Raji (cell line): ENCODE measurements around the gene CSE1L.

Experiments
- POLR2A ChIP-seq: IDR thresholded peaks from 2 replicates; pipeline ENCODE4 v1.6.1; 2011; ENCODE audit warnings: low read depth, low read length, control low read depth; ENCODE audit not compliant: insufficient read depth

Gene CSE1L

DNA sequence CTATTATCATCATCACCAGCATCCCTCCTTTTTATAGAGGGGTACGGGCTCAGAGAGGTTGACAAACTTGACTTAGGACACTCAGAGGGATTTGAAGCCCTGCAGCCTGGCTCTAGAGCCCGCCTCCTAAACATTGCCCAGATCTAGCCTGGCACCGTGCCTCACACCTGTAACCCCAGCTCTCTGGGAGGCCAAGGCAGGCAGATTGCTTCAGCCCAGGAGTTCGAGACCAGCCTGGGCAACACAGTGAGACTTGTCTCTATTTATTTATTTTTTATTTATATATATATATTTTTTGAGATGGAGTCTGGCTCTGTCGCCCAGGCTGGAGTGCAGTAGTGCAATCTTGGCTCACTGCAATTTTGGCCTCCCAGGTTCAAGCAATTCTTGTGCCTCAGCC, 6.3 kb upstream of the CSE1L start:
- no peak for TF ChIP-seq POLR2A

DNA sequence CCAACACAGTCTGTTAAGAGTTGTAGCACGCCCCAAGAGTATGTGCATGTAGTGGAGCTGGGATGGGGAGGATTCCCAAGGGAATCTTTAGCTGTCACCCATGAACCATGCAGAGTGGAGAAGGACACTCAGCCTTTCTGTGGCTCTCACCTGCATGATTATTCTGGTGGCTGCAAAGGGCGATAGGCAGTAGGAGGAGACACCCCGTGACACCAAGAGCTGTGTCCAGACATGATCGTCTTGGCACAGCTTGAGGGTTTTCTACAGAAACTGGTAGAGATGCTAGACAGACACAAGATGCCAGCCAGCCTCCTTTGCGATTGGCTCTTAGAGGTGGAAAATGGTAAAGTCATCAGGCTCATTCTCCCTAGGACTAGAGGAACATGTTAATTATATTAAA, 3.1 kb upstream of the CSE1L start:
- no peak for TF ChIP-seq POLR2A

DNA sequence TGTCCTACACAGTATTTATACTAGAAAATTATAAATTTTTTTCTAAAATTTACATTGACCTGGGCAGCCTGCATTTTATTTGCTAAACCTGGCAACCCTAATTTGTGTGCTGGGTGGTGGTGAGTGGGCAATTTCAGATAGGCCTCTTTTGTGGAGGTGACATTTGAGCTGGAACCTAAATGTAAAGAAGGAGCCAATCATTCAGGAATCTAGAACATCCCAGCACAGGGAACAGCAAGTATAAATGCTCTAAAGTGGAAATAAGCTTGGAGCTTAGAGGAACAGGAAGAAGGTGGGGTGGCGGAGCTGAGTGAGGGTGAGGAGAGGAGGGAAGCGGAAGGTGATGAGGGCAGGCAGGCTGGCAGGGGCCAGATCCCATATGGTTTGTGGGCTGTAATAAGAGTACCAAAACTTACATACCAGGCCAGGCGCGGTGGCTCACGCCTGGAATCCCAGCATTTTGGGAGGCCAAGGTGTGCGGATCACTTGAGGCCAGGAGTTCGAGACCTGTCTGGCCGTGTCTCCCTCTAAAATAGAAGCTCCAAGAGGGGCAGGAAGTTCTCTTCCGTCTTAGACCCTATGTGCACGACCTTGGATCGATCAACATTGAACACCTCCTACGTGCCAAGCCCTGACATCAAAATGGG, 549 bp upstream of the CSE1L start:
- TF ChIP-seq POLR2A = no peak

DNA sequence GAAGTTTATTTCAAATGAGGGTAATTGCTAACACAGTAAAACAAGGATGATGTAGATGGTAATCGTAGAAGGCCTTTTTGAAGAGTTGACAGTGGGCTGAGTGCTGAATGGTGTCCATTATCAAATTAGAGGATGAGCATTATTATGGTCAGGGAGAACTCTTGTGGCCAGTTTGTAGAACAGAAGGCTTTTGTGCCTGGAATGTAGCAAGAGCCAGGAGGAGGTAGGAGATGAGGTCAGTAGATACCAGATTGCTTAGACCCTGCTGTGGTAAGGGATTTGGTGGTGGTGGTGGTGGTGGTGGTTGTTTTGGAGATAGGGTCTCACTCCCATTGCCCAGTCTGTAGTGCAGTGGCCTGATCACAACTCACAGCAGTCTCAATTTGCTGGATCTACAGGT, 6.2 kb downstream of the CSE1L start:
- no peak for TF ChIP-seq POLR2A

DNA sequence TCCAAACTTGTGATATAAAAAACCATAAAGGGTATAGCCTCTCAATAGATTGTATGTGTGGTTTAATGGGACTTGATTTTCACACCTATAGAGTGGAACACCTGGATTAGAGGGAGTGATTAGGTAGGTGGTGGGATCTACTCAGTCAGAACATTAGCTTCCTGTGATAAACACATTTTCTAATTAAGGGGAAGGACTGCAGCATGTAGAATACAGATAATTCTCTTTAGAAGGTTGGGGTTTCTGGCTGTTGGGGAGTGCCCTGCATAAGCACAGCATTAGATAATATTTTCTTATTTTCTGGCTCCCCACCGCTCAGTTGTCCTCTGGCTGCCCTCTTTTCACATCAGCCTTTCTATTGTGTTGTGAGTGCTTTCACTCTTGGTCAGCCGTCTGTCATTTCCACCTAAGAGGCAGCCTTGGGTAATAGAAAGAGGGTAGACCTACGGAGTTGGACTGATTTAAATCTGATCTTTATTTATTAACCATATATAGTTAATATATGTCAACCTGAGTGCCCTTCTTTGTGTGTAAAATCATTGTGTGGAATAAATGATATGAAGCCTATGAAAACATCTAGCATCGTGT, 8.0 kb downstream of the CSE1L start:
- TF ChIP-seq POLR2A = no peak

DNA sequence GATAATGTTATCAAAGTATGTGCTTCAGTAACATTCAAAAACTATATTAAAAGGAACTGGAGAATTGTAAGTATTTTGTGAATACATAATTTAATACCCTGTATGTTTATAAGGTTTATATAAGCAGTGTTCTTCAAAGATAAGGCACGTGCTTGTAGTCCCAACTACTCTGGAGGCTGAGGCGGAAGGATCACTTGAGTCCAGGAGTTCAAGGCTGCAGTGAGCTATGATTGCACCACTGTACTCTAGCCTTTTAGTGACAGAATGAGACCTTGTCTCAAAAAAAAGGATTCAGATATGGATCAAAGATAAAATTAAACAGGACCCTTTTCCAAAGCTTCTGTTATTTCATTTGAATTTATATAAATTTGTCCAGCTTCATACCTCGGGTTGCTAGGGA, 17.2 kb downstream of the CSE1L start:
- TF ChIP-seq POLR2A = no peak

DNA sequence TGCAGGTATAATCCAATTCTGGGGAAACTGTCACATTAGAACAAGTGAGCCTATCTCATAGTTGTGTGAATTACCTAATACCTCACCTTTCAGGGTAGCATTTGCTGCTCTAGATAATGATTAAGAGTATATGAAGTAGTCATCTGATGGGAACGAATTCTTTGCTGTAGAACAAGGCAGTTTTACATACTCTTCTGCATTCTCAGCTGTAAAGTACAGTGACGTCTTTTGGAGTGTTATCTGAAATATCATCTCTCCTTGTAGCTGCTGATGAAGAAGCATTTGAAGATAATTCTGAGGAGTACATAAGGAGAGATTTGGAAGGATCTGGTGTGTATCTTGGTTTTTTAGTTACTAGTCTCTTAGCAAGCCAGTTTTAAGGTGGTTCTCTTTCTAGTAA, 28.4 kb downstream of the CSE1L start:
- TF ChIP-seq POLR2A = no peak

DNA sequence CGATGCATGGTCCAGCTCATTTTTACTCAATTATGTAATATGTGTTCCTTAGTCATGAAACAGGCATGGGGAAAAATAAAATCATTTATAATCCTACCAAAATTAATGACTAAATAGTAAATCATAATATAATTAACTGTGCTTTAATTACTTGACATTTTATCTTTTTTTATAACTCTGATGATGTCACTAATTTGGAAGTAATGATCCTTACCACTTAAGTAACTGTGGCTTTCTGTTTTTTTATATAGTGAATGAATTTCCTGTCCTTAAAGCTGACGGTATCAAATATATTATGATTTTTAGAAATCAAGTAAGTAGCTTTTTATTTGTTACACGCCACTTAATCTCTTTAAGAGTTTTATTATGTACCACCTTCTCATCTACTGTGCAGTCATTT, 32.2 kb downstream of the CSE1L start:
- TF ChIP-seq POLR2A = no peak

DNA sequence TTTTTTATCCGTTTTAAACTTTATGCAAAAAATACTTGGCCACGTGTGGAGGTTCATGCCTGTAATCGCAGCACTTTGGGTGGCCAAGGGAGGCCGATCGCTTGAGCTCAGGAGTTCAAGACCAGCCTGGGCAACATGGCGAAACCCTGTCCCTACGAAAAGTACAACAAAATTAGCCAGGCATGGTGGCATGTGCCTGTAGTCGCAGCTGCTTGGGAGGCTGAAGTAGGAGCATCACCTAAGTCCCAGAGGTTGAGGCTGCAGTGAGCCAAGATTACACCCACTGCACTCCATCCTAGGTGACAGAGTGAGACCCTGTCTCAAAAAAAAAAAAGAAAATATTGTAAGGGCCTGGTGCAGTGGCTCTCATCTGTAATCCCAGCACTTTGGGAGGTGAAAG, 45.0 kb downstream of the CSE1L start:
- no peak for TF ChIP-seq POLR2A

DNA sequence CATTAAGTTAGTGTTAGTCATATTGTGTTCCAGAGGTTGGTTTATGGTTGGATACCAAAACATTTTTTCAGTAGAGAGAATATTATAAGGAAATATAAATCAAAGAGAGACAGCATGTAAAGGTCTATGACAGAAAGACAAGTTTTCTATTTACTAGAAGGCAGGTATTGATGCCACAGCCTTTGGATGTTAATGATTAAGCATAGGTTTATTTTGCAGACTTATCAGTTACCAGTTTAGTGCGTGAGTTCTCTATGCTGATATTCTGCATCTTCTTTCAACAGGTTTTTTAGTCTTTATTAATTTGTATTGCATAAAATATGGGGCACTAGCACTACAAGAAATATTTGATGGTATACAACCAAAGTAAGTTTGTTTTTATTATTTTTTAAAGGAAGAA, 45.6 kb downstream of the CSE1L start:
- TF ChIP-seq POLR2A = no peak

DNA sequence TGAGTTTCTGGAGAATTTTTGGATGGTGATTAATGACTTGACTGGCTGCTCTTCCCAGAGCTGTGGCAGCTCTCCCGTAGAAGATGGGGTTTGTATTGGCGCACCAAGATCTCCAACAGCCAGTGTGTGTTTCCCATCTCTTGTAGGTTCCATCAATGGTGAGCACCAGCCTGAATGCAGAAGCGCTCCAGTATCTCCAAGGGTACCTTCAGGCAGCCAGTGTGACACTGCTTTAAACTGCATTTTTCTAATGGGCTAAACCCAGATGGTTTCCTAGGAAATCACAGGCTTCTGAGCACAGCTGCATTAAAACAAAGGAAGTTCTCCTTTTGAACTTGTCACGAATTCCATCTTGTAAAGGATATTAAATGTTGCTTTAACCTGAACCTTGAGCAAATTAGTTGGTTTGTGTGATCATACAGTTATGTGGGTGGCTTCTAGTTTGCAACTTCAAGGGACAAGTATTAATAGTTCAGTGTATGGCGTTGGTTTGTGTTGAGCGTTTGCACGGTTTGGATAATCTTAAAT, 50.2 kb downstream of the CSE1L start:
- TF ChIP-seq POLR2A = no peak

DNA sequence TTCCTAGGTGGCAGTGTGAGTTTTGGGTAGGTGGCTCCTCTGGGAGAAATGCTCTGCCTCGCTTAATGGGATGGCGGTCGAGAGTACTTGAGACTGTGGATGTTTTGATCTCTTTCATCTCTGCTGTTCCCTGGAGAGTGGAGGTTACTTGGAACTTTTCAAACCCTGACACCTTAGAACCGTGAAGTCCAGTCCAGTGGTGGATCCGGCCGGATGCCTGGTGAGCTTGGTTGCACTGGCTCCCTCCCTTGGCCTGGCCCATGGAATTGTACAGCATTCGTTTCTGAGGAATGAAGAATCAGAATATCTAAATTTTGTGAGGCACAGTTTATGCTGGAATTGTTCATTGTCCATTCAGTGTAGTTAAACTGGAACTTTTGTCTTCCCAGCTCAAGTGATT, 51.0 kb downstream of the CSE1L start:
- TF ChIP-seq POLR2A = no peak

DNA sequence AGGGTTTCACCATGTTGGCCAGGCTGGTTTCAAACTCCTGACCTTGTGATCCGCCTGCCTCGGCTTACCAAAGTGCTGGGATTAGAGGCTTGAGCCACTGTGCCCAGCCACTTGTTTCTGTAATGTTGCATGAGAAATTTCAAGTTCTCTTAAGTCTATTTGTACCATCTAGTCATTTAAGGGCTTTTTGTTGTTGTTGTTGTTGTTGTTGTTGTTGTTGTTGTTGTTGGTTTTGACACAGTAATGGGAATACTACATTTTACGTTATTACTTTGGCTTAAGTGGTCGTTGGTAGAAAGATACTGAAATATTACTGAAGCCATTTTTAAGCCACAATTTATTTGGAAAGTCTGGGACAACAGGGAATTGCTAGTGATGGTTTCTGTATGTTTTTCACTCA, 52.0 kb downstream of the CSE1L start:
- TF ChIP-seq POLR2A = no peak

DNA sequence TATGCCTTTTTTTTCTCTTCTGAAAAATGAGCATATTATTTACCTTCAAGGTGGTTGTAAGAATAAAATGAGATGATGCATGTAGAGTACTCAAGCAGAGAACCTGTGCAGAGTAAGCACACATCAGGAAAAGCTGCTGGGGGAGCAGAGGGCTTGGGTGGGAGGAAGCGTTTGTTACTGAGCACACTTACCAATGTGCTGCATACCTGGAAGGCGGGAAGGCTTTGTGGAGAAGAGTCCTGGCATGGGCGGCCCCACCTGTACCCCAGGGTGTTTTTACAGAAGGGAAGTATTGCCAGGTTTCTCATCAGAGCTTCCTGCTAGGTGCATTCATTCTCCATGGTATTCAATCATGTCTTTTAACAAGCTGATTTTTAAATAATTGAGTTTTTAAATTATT, 52.9 kb downstream of the CSE1L start:
- no peak for TF ChIP-seq POLR2A

DNA sequence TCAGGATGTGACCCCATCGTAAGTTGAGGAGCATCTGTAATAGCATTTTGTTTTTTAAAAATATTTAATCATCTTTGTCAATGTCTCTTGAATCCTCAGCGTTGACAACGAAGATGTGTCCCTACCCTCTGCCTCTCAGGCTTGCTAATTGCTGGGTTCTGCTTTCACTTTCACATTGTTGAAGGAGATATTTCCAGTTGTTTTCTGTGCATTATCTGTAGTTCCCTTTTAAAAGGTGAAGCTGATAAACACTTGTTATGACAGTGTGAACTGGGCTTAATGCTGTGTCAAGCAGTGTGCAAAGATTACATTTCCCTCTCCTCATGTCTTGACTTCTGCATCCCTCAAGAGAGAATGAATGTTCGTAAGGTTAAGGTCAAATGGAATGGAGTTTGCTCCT, 54.9 kb downstream of the CSE1L start:
- no peak for TF ChIP-seq POLR2A

DNA sequence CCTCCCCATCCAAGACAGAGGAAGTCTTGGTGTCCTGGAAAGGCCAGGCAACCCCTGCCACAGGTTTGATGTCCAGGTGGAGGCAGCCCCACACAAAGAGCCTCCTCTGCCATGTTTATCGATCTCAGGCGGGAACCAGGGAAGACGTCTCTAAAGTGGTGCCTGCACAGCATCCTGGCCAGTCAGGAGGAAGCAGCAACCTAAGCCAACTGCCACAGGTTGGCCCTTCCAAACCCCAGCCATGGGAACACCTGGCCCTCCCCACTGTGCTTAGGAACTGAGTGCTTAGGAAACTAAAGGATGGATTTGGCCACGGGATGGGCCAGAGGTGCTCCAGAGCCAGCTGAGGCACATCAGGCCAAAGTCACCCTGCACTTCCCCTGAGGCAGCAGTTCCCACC, 56.9 kb downstream of the CSE1L start:
- no peak for TF ChIP-seq POLR2A
